Effector memory CD8-positive, alpha-beta T cell (primary cell): ENCODE data around the gene FHIT.
"Not testable (repeated sequence)": the region's sequence is repeated elsewhere in the genome, so short reads cannot be mapped to it uniquely, and the experiment has no call there.

ENCODE experiments used
- ATAC-seq: fragments of 150-1000 bp; cut with Tn5 transposase; replicated peaks from 2 replicates; pipeline ENCODE4 v1.10.0; 2021; ENCODE audit warnings: mild to moderate bottlenecking, moderate library complexity
- DNase-seq, 3 experiments: peaks; one replicate each; pipeline ENCODE4 v3.0.0; 2021
- H3K27ac Mint-ChIP-seq, 2 donors: one replicate each; pipeline ENCODE4 v1.8.0; 2022; ENCODE audit warnings: mild to moderate bottlenecking in 2 of 2, mixed read lengths in 2 of 2, moderate library complexity in 2 of 2
- H3K27me3 Mint-ChIP-seq, 2 donors: one replicate each; pipeline ENCODE4 v1.8.0; 2022; ENCODE audit warnings: mixed read lengths in 2 of 2
- H3K36me3 Mint-ChIP-seq: one replicate; pipeline ENCODE4 v1.8.0; 2022; ENCODE audit warnings: mild to moderate bottlenecking, moderate library complexity, mixed read lengths; ENCODE audit not compliant: insufficient read depth
- H3K4me1 Mint-ChIP-seq, 2 donors: one replicate each; pipeline ENCODE4 v1.8.0; 2022; ENCODE audit warnings: low read depth in 2 of 2, mixed read lengths in 2 of 2
- H3K4me3 Mint-ChIP-seq, 2 donors: one replicate each; pipeline ENCODE4 v1.8.0; 2022; ENCODE audit warnings: mild to moderate bottlenecking in 2 of 2, mixed read lengths in 2 of 2, moderate library complexity in 2 of 2
- H3K9me3 Mint-ChIP-seq, 2 donors: one replicate each; pipeline ENCODE4 v1.8.0; 2022; ENCODE audit warnings: mixed read lengths in 2 of 2

Gene FHIT

DNA sequence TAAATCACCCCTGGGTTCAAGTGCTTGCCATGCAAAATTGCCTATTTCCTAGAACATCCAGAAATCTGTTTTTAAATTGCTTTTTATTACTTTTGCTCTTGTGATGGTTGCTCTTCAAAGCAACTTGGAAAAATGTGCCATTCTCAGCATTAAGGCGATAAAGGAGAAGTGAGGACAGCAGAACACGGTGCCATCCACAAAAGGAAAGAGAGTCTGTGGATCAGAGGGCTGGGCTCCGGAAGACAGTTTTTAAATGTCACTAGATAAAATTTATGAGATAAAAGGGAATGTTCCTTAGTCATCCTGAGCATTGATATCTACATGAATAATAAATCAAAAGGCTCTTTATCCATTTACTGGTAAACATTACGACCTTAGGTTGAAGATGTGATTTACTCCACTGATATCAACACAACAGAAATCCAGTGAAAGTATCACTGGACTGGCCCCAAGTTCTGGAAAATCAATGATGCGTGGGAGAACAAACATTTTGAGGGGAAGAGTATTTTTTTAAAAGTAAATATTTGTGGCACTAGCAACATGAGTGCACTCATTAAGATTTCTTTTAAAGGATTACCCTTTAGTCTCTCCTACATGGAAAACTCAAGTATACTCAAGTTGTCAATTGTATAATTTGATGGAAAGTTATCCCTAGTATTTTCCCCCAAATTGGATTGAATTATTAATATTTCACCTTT lies 554.7 kb downstream of the FHIT start:
- no peaks in the 10 kb centered on the region for H3K27me3 Mint-ChIP-seq
- H3K4me3 Mint-ChIP-seq: no peak overlapping the region
- no peaks in the 10 kb centered on the region for H3K36me3 Mint-ChIP-seq
- DNase-seq: no peak
- peaks cover 0 to 1% of the 10 kb centered on the region in 2 donors for H3K9me3 Mint-ChIP-seq
- H3K4me1 Mint-ChIP-seq: no peaks in the 10 kb centered on the region
- H3K27ac Mint-ChIP-seq: no peak overlapping the region
- no peak for ATAC-seq

DNA sequence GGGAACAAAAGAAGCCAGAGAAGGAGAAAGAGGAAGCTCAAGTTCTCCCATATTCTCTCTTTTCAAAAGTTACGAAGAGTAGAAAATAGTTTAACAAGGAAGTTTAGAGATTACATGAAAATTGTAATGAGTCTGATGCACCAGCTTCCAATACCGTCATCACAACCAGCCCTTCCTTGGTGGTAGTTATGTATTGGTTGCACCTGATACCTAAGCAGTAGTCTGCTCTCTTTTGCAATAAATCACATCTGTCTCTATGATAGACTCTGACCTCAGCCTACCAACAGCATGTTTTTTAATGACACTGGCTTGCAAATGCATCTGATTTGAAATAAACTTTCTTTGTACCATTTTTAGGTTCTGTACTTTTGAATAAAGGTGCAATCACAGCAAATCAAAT lies 575.8 kb downstream of the FHIT start:
- H3K27me3 Mint-ChIP-seq: no peaks in the 10 kb centered on the region
- no peaks in the 10 kb centered on the region for H3K4me1 Mint-ChIP-seq
- no peak overlapping the region for H3K27ac Mint-ChIP-seq
- ATAC-seq: no peak
- H3K36me3 Mint-ChIP-seq: no peaks in the 10 kb centered on the region
- H3K9me3 Mint-ChIP-seq: peaks cover 6 to 7% of the 10 kb centered on the region in 2 donors
- no peak for DNase-seq
- no peak overlapping the region for H3K4me3 Mint-ChIP-seq

- Mint-ChIP-seq H3K4me1 (no peaks in the 10 kb centered on the region), H3K36me3 (no peaks in the 10 kb centered on the region), H3K4me3 (no peak overlapping the region), H3K9me3 (peaks cover 6 to 7% of the 10 kb centered on the region in 2 donors), H3K27me3 (no peaks in the 10 kb centered on the region), H3K27ac (no peak overlapping the region)
- no peak for ATAC-seq
- no peak for DNase-seq
Observed at GRCh38 chr3:60674870-60675269, 576.4 kb downstream of the FHIT start.

- H3K27ac Mint-ChIP-seq: no peak overlapping the region
- DNase-seq (no peak), ATAC-seq (no peak)
- peaks cover 6 to 7% of the 10 kb centered on the region in 2 donors for H3K9me3 Mint-ChIP-seq
- H3K27me3 Mint-ChIP-seq: no peaks in the 10 kb centered on the region
- H3K36me3 Mint-ChIP-seq: no peaks in the 10 kb centered on the region
- H3K4me3 Mint-ChIP-seq: no peak overlapping the region
- H3K4me1 Mint-ChIP-seq: no peaks in the 10 kb centered on the region
Observed at GRCh38 chr3:60673123-60673522, 578.1 kb downstream of the FHIT start.

DNA sequence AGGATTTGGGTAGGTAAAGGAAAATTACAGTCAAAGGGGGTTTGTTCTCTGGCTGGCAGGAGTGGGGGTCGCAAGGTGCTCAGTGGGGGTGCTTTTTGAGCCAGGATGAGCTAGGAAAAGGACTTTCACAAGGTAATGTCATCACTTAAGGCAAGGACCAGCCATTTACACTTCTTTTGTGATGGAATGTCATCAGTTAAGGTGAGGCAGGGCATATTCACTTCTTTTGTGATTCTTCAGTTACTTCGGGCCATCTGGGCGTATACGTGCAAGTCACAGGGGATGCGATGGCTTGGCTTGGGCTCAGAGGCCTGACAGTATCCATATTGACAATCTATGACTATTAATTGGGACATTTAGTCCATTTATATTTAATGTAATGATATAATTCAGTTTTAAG lies 578.9 kb downstream of the FHIT start:
- H3K36me3 Mint-ChIP-seq, H3K27ac Mint-ChIP-seq, H3K4me1 Mint-ChIP-seq, DNase-seq, H3K27me3 Mint-ChIP-seq, H3K4me3 Mint-ChIP-seq, H3K9me3 Mint-ChIP-seq, ATAC-seq: not testable (repeated sequence)

DNA sequence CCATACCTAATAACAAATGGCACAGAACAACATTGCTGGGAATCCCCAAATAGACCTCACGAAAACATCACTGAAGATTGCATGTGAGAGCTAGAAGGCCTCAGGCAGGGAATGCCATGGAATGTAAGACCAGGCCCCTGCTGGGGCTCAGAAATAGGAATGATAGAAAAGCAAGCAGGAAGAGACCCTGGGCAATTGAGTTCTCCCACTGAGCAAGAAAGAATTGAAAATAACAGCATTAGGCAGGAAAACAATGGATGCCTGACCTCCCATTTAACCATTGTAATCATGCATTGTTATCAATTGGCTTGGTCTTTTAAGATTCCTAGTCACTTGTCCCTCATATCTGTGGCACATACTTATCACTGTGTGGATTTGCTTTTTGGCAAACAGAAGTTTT lies 581.6 kb downstream of the FHIT start:
- peaks cover under 1 to 1% of the 10 kb centered on the region in 2 donors for H3K9me3 Mint-ChIP-seq
- H3K36me3 Mint-ChIP-seq: no peaks in the 10 kb centered on the region
- H3K4me3 Mint-ChIP-seq: no peak overlapping the region
- no peak overlapping the region for H3K27ac Mint-ChIP-seq
- no peaks in the 10 kb centered on the region for H3K4me1 Mint-ChIP-seq
- ATAC-seq (no peak), DNase-seq (no peak)
- no peaks in the 10 kb centered on the region for H3K27me3 Mint-ChIP-seq

- DNase-seq (no peak), ATAC-seq (no peak)
- Mint-ChIP-seq H3K27me3 (no peaks in the 10 kb centered on the region), H3K9me3 (peaks cover 7 to 10% of the 10 kb centered on the region in 2 donors), H3K4me1 (no peaks in the 10 kb centered on the region), H3K27ac (no peak overlapping the region), H3K36me3 (no peaks in the 10 kb centered on the region), H3K4me3 (no peak overlapping the region)
Observed at GRCh38 chr3:60660026-60660425, 591.2 kb downstream of the FHIT start.

- ATAC-seq (no peak), DNase-seq (no peak)
- H3K4me1 Mint-ChIP-seq: no peaks in the 10 kb centered on the region
- no peaks in the 10 kb centered on the region for H3K36me3 Mint-ChIP-seq
- H3K27ac Mint-ChIP-seq: no peak overlapping the region
- H3K9me3 Mint-ChIP-seq: peaks cover 7 to 10% of the 10 kb centered on the region in 2 donors
- no peaks in the 10 kb centered on the region for H3K27me3 Mint-ChIP-seq
- no peak overlapping the region for H3K4me3 Mint-ChIP-seq
Observed at GRCh38 chr3:60659098-60659497, 592.2 kb downstream of the FHIT start.

- Mint-ChIP-seq H3K4me1 (peaks cover 0 to under 1% of the 10 kb centered on the region in 2 donors), H3K36me3 (no peaks in the 10 kb centered on the region), H3K9me3 (peaks cover 7 to 10% of the 10 kb centered on the region in 2 donors), H3K4me3 (no peak overlapping the region), H3K27ac (no peak overlapping the region), H3K27me3 (no peaks in the 10 kb centered on the region)
- DNase-seq (no peak), ATAC-seq (no peak)
Observed at GRCh38 chr3:60657972-60658371, 593.3 kb downstream of the FHIT start.

- Mint-ChIP-seq H3K27me3 (no peaks in the 10 kb centered on the region), H3K36me3 (no peaks in the 10 kb centered on the region), H3K9me3 (no peaks in the 10 kb centered on the region), H3K4me1 (peaks cover 0 to 2% of the 10 kb centered on the region in 2 donors), H3K27ac (no peak overlapping the region), H3K4me3 (no peak overlapping the region)
- ATAC-seq (no peak), DNase-seq (no peak)
Observed at GRCh38 chr3:60652829-60653228, 598.4 kb downstream of the FHIT start.

GRCh38 chr3:60651799-60652198 lies 599.5 kb downstream of the FHIT start:
- no peak overlapping the region for H3K27ac Mint-ChIP-seq
- DNase-seq: no peak

GRCh38 chr3:60650171-60650570 lies 601.1 kb downstream of the FHIT start:
- Mint-ChIP-seq H3K27ac (no peak overlapping the region), H3K9me3 (no peaks in the 10 kb centered on the region), H3K36me3 (no peaks in the 10 kb centered on the region), H3K4me3 (no peak overlapping the region), H3K27me3 (peaks cover 0 to 5% of the 10 kb centered on the region in 2 donors), H3K4me1 (peaks cover 0 to 2% of the 10 kb centered on the region in 2 donors)
- ATAC-seq (no peak), DNase-seq (no peak)

More at GRCh38 chr3:60651799-60652198, 599.5 kb downstream of the FHIT start:
- ATAC-seq: no peak
- no peak overlapping the region for H3K4me3 Mint-ChIP-seq
- no peaks in the 10 kb centered on the region for H3K27me3 Mint-ChIP-seq
- H3K9me3 Mint-ChIP-seq: no peaks in the 10 kb centered on the region
- H3K4me1 Mint-ChIP-seq: peaks cover 0 to 2% of the 10 kb centered on the region in 2 donors
- no peaks in the 10 kb centered on the region for H3K36me3 Mint-ChIP-seq

DNA sequence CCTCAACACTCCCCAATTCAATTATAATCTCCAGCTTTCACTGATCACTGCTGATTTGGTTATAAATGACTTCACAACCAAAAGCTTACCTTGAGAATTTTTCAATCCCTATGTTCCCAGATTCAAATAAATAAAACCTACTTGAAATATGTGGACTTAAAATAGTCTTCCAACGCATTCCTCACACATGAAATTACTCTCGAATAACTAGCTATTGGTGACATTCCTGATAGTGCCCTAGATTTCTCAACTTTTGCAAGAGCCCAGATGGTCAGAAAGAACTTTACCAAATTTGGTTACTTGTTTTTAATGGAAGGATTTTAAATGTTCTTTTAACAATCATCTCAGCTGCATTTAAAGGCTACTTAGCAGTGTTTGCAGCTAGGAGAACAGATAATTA lies 605.5 kb downstream of the FHIT start:
- Mint-ChIP-seq H3K4me1 (no peaks in the 10 kb centered on the region), H3K9me3 (peaks cover 0 to 8% of the 10 kb centered on the region in 2 donors), H3K27ac (no peak overlapping the region), H3K36me3 (no peaks in the 10 kb centered on the region), H3K27me3 (peaks cover 0 to 5% of the 10 kb centered on the region in 2 donors), H3K4me3 (no peak overlapping the region)
- no peak for ATAC-seq
- no peak for DNase-seq

DNA sequence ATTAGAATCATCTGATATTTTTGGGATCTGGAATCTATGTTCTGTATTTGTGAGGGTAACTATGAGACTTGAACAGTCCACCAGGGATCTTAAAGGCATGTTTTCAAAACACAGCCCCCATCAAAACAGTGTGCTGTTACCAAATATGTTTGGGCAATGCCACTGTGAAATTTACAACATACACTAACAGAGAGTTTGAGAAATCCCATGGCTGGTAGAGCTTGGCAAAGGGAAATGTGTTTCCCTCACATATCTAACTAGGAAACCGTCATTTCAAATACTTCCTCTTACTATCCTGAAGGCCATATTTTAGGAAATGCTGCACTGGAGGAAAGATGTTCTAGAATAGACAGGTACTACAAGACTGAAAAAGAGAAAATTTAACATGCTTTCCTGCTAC lies 607.4 kb downstream of the FHIT start:
- Mint-ChIP-seq H3K27ac (no peak overlapping the region), H3K4me3 (no peak overlapping the region), H3K36me3 (no peaks in the 10 kb centered on the region), H3K27me3 (peaks cover 0 to 5% of the 10 kb centered on the region in 2 donors), H3K4me1 (no peaks in the 10 kb centered on the region), H3K9me3 (peaks cover 0 to 8% of the 10 kb centered on the region in 2 donors)
- ATAC-seq: no peak
- DNase-seq: no peak
